HG03039 (cell line): ENCODE results near the gene IL18BP.

Experiments used
- ATAC-seq: cut with Tn5 transposase; IDR thresholded peaks from one replicate; pipeline ENCODE4 v1.9.1; 2021; ENCODE audit warnings: mild to moderate bottlenecking, moderate library complexity; ENCODE audit not compliant: unreplicated experiment

IL18BP gene

GRCh38 chr11:71996517-71996916, 2.2 kb upstream of the IL18BP start:
- ATAC-seq = no peak

GRCh38 chr11:71996946-71997345, 1.8 kb upstream of the IL18BP start:
- ATAC-seq = no peak

DNA sequence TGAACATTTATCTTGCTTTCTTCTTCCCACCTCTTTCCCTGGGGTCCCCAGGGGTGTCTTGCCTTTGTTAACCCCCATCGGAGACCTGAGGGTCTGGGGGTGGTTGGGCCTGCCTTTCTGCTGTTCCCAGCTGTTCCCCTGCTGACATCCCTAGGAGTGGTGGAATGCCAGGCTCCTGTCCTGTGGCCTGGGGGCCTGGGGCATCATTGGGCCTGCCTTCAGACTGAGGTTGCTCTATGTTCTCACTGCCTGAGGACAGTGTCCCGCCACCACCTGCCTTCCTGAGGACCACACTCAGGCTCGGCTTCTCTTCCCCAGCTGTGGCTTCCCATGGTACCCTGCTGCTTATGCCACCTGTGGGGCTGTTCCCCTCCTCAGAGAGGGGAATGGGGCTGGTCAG, 1.1 kb upstream of the IL18BP start:
- ATAC-seq = no peak

DNA sequence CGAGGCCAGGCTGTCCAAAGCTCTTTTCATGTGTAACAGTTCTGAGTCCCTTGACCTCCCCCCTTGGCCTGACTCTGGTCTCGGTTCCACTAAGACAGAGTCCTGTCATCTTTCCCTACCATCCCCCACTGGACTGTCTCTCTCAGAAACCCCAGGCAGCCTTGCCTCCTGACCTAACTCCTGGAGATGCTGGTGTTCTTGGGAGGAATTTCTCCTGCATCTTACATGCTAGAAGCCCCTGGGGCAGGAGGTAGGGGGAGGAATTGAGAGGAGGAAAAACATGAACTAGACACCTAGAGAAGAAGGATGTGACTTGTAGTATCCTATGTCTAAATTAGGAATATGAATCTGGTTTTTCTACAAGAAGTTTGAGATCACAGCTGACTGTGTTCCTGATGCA, 648 bp upstream of the IL18BP start:
- no peak for ATAC-seq

DNA sequence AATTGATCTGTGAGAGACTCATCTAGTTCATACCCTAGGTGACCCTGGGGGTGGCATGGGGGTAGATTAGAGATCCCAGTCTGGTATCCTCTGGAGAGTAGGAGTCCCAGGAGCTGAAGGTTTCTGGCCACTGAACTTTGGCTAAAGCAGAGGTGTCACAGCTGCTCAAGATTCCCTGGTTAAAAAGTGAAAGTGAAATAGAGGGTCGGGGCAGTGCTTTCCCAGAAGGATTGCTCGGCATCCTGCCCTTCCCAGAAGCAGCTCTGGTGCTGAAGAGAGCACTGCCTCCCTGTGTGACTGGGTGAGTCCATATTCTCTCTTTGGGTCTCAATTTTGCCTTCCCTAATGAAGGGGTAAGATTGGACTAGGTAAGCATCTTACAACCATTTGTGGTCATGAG, 653 bp downstream of the IL18BP start:
- ATAC-seq = no peak

DNA sequence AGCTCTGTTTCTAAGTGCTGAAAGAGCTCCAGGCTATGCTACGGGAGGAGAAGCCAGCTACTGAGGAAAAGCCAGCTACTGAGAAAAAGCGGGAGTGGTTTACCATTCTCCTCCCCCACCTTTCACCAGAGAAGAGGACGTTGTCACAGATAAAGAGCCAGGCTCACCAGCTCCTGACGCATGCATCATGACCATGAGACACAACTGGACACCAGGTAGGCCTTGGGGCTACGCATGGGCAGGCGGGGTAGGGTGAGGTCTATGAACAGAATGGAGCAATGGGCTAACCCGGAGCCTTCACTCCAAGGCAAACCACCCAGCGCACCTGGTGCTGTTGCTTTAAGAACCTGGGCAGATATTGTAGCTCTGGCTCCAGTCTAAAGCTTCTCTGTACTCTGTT, 1.1 kb downstream of the IL18BP start:
- no peak for ATAC-seq

DNA sequence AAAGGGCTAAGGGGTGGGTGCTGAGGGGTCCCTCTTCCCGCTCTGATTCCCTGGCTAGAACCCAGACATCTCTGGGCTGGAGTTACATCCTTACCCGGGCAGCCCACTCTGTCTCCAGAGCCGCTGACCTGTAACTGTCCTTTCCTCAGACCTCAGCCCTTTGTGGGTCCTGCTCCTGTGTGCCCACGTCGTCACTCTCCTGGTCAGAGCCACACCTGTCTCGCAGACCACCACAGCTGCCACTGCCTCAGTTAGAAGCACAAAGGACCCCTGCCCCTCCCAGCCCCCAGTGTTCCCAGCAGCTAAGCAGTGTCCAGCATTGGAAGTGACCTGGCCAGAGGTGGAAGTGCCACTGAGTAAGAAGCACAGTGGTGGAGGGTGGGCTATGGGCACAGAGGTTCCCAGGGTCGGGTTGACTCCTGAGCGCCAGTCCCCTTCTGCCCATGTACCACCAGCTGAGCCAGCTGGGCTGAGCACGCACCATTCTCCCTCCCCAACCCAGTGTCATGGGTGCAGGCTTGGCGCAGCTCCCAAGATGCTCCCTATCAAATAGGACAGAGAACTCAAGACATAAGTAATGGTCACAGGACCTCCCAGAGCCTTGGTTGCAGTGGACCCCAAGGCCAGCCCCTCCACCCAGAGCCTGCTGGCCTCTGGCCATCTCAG, 1.6 kb downstream of the IL18BP start:
- no peak for ATAC-seq

DNA sequence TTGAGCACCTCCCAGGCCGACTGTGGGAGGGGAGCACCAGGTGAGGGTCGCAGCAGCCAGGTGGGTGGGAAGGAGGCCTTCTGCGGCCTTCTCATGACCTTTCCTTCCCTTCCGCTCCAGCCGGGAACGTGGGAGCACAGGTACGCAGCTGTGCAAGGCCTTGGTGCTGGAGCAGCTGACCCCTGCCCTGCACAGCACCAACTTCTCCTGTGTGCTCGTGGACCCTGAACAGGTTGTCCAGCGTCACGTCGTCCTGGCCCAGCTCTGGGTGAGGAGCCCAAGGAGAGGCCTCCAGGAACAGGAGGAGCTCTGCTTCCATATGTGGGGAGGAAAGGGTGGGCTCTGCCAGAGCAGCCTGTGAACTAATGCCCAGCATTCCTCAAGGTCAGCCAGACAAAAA, 2.6 kb downstream of the IL18BP start:
- no peak for ATAC-seq

- no peak for ATAC-seq
Observed at GRCh38 chr11:72001834-72002591, 3.3 kb downstream of the IL18BP start.

DNA sequence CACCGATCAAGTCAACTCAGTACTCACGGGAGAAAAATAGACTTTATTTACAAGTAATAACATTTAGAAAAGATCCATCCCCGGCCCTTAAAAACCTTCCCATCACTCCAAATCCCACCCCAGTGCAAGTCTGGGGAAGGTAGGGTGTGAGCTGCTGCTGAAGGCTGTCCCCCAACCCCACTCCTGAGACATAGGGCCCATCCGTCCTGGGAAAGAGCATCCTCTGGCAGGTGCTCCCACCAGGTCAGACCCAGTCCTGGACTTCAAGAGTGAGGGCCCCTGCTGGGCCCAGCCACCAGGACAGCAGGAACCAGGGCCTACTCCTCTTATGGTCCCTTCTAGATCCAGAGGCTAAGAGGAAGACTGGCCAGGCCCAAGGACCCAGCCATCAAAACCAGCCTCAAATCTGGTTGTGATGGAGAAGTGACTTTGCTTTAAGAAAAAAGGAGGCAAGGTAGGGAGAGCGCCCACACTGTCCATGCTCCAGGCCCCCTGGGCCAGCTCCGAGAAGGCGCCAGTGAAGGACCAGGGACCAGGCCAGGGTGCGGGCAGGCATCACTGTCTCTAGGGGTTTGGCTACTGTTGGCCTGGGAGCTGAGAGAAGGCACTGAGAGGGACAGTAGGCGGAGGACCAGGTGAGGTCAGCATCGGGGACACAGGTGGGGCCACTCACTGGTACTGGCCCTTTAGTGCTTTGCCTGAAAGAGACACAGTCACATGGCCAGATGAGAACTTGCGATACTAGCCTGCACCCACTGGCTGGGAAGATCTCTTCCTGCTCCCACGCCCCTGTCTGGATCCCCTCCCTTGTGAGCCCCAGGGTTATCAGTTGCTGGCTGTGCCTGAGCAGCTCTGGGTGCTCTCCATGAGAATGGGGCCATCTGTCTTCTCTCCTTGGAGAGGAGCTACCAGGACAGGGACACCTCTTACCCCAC, 4.4 kb downstream of the IL18BP start:
- ATAC-seq = no peak

DNA sequence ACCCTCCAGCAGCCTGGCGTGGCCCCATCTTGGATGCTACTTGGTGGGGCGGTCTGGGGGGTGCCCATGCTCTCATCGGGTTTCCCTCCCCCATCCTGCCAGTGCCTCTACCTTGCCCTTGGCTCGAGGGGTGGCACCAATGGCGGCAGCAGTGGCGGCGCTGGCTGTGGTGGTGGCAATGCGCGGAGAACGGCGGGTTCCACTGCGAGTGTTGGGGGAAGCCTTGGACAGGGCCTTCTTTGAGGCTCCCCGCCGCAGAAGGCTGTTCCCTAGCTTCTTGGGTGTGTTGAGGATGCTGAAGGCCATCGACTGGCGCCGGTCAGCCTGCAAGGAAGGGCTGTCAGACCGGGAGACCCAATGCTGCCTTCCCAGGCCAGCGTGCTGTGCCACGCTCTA, 5.1 kb downstream of the IL18BP start:
- ATAC-seq = no peak

DNA sequence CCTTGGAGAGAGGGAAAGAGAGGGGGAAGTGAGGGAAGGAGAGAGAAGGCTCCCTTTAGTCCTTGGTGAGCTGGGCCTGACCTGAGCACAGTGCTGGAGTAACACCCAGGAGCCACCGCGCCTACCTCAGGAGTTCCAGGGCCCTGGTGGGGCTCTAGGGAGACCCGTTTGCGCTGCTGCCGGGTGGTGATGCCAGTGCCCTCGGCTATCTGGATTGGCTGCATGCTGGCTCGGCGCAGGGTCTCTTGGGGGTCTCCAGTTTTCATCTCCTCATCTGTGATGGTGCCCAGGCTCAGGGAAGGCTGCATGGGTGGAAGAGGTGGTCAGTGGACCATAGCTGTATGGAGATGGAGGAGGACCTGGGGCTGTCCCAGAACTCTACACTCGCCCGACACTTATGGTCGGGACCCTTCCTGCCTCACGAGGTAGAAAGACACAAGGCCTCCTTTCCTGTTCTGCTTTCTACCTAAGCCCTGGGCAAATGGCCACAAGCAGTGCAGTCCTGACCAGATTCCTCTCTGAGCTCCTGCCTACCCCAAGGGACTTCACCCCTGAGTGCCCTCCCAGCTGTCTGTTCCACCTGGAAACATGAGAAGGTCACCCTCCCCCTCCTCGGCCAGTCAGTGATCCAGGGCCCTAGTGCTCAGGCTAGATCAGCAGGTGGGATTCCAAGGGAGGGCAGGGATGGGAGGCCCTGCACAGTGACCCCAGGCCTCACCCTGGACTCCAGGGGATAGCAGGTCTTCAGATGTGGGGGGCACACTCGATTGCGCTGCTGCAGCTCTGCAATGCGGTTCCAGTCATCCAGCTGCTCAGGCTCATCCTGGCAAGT, 6.0 kb downstream of the IL18BP start:
- no peak for ATAC-seq

GRCh38 chr11:72005347-72006260, 6.9 kb downstream of the IL18BP start:
- ATAC-seq = no peak

DNA sequence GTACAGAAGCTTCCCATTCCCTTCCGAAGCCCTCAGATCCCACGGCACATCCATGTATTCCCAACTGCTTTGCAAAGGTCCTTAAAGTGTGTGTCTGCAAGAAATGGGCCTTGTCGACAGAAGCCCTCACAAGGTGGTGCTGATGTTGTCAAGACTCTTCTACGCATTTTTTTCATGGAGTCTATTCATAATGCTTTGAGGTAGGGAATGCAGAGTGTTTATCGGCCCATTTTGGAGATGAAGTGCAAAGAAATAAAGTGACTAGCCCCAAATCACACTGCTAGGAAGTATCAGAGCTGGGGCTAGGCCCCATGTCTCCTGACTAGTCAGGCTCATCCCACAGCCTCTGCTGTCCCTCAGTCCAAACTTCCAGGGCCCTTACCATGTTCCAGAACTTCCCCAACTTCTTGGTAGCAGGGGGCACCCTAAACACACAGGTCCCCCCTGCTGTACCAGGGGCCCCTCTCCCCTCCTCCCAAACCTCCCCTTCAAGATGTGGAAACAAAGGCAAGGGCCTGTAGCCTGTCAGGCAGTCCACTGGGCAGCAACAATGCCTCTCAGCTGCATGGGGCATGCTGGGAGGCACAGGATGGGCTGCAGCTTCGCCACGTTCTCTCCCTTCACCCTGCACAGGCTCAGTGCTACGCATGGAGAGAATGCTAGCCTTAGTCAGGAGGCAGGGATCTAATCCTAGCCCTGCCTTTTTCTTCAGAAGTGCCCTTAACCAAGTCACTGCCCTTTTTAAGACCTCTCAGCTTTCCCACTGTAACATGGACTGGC, 7.8 kb downstream of the IL18BP start:
- no peak for ATAC-seq

GRCh38 chr11:72007089-72007476, 8.4 kb downstream of the IL18BP start:
- ATAC-seq = no peak

GRCh38 chr11:72007587-72007986, 8.9 kb downstream of the IL18BP start:
- ATAC-seq = no peak

GRCh38 chr11:72008728-72009127, 10.0 kb downstream of the IL18BP start:
- no peak for ATAC-seq

DNA sequence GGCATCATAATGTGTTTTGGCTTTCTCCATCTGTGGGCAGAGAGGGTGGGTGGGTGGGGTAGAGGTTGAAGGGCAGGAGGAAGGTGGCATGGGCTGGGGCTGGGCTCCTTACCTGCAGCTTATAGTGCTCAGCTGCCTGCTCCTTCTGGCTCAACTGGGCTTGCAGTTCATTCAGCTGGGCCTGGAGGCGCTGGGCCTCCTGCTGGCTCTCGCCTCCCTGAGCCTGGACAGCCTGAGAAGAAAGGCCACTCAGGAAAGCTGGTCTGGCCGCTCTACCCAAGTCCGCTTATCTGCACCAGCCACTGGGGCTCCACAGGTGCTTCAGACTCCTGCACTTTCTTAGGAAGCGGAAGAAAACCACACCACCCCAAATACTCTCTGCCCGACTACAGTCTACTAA, 10.4 kb downstream of the IL18BP start:
- no peak for ATAC-seq
